CD4-positive, alpha-beta T cell treated with Interleukin-6 for 4 hours (primary cell): Measurements from ENCODE around the gene FXN.
"Not testable (repeated sequence)": the region's sequence is repeated elsewhere in the genome, so short reads cannot be mapped to it uniquely, and the experiment has no call there.

Experiments
- DNase-seq: peaks from one replicate; pipeline ENCODE4 v3.0.0-alpha.2; 2020; ENCODE audit warnings: mixed read lengths

Gene FXN

DNA sequence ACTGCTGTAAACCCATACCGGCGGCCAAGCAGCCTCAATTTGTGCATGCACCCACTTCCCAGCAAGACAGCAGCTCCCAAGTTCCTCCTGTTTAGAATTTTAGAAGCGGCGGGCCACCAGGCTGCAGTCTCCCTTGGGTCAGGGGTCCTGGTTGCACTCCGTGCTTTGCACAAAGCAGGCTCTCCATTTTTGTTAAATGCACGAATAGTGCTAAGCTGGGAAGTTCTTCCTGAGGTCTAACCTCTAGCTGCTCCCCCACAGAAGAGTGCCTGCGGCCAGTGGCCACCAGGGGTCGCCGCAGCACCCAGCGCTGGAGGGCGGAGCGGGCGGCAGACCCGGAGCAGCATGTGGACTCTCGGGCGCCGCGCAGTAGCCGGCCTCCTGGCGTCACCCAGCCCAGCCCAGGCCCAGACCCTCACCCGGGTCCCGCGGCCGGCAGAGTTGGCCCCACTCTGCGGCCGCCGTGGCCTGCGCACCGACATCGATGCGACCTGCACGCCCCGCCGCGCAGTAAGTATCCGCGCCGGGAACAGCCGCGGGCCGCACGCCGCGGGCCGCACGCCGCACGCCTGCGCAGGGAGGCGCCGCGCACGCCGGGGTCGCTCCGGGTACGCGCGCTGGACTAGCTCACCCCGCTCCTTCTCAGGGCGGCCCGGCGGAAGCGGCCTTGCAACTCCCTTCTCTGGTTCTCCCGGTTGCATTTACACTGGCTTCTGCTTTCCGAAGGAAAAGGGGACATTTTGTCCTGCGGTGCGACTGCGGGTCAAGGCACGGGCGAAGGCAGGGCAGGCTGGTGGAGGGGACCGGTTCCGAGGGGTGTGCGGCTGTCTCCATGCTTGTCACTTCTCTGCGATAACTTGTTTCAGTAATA is at the start of gene FXN:
Gene FXN, plus strand, starts transcription at position 315 of the 871 bp plus-strand sequence. Its CDS starts 31 bp downstream, at position 346.
- peak; percentile 87 for DNase-seq

DNA sequence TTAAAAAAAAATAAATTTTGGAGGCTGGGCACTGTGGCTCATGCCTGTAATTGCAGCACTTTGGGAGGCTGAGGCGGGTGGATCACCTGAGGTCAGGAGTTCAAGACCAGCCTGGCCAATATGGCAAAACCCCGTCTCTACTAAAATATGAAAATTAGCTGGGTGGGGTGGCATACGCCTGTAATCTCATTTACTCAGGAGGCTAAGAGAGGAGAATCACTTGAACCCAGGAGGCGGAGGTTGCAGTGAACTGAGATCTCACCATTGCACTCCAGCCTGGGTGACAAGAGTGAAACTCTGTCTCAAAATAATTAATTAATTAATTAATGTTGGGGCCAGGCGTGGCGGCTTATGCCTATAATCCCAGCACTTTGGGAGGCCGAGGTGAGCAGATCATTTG is 48.6 kb upstream of the FXN start:
- not testable (repeated sequence) for DNase-seq

DNA sequence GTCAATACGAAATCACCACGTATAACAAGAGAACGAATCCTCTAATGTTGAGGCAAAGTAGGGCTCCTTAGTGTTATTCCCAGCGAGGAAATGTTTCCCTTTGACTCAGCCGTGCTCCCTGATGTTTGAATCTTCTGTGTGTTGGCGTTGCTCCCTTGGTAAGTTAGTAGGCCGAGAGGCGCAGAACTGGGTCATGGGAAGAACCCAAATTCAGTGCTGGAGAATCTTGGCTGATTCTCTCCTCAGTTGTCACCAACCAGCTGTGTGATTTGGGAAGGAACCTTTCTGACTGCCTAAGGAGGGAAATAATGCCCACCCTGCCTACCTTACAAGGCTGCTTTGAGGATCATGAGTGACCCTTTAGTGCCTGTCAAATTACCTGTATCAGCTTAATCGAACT is 44.1 kb upstream of the FXN start:
- no peak for DNase-seq

DNA sequence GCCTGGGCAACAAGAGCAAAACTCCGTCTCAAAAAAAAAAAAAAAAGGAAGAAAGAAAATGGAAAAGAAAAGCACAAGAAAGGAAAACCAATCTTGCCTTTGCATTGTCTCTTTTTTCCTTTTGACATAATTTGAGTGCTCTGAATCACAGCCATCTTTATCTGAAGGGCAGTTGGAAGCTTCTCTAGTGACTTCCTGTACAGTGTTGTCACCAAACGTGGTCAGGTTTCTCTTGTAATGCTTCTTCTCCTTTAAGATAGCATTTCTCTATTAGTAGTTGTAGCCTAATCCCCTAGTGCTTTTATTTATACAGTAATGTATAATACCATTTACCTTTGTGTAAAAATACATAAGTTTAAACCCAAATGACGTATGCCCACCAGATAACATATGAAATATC is 39.8 kb upstream of the FXN start:
- DNase-seq, result no peak

GRCh38 chr9:68996462-68996861 is 39.1 kb upstream of the FXN start:
- DNase-seq, result no peak

DNA sequence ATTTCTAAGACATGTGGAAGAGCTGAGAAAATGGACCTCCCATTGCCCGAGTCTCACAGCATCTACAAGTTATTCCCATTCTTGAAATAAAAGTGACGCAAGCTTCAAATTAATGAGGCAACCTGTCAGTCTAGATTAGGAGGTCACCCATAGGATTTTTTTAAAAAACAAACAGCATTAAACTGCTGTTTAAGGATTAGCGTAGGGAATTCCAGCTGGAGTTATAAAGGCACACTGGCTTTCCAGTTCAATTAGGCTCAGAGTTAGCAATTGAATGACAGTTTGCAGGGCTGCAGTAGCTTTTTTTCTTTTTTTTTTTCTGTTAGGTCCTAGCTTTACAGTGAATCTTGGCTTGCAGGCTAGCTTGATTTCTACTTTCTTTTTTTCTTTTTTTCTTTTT is 37.9 kb upstream of the FXN start:
- no peak for DNase-seq

DNA sequence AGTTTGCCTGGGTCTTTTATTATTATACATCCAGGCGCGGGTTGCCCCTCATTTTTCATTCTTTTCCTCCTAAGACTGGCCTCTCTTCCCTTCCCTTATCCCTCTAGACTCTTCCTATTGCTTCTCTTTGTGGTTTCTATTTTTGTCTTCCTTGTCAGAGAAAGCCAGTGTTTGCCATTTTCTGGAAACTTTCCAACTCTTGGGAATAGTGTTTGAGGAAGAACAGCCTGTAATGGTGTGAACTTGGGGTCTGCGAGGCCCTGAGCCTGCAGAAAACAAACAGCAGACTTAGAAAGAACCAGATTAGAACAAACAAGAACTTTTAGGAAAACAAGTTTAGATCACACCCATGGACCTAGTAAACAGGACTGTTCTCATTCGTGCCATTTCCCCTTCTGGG is 37.2 kb upstream of the FXN start:
- DNase-seq, result no peak

DNA sequence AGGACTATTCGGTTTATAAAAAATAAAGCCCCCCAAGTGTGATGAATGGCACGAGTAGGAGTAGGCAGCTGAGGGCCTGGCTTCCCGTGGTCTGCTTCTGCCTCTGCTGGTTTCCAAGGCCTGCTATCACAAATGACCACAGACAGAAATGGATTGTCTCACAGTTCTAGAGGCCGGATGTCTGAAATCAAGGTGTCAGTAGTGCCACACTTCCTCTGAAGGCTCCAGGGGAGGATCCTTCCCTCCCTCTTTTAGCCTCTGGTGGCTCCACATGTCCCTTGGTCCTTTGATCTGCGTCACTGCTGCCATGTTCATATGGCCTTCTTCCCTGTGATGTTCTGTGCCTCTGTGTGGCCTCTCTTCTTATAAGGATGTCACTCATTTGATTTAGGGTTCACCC is 36.7 kb upstream of the FXN start:
- DNase-seq, result no peak

- peak; percentile 71 for DNase-seq
Measured at GRCh38 chr9:68999393-69000105, 36.0 kb upstream of the FXN start.

GRCh38 chr9:69001921-69002320 is 33.6 kb upstream of the FXN start:
- no peak for DNase-seq

- DNase-seq, result no peak
Measured at GRCh38 chr9:69003051-69003450, 32.5 kb upstream of the FXN start.

- DNase-seq, result no peak
Measured at GRCh38 chr9:69004836-69005235, 30.7 kb upstream of the FXN start.

GRCh38 chr9:69009708-69010107 is 25.8 kb upstream of the FXN start:
- no peak for DNase-seq

DNA sequence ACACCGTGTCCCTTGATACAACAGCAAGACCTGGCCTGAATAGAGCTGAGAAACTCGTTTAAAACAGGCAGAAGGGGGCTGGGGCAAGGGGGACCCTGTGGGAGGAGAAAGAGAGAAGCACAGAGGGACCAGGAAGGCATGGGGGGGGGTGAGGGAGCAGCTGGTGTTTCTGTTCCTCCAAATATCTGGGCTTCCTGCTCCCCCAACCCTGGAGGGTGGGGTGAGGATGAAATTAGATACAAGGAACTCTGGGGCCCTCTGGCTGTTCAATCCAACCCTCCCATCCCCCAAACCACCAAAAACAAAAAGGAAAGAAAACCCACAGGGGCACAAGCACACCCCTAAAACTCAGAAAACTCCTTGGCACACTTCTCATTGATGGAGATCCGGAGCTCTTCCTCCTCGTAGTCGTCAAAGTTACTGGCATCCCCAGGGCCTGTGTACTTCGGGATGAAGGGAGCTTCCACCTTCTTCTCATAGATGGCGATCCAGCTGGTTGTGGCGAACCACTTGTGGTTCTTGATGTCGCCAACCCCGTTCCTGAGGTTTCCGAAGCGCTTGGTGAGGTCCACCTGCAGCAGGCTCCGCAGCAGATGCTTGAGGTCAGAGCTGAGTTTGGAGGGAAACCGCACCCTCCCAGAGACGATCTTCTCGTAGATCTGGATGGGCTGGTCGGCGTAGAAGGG is 22.7 kb upstream of the FXN start:
- DNase-seq, result no peak

DNA sequence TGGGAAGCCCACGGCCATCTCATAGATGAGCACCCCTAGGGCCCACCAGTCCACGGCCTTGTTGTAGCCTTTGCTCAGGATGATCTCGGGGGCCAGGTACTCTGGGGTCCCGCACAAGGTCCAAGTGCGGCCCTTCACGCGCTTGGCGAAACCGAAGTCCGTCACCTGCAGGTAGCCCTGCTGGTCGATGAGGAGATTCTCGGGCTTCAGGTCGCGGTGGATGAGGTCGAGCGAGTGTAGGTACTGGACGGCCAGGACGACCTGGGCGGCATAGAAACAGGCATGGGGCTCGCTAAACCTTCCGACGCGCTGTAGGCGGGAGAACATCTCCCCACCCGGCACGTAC is 22.2 kb upstream of the FXN start:
- no peak for DNase-seq

DNA sequence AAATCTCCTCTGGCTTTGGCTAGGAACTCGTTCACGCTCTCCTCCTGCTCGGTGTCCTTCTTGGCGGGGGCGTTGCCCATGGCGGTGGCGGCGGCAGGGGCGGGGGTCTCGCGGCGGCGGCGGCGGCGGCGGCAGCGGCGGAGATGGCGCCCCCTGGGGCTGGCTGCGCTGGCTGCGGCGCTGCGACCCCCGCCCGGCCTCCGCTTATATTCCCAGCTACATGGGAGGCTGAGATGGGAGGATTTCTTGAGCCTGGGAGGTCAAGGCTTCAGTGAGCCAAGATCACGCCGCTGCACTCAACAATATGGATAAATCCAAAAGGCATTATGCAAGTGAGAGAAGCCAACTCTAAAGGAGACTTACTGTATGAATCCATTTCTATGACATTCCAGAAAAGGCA is 21.5 kb upstream of the FXN start, which contains the start of gene PRKACG:
Gene PRKACG, minus strand, starts transcription at position 101 of the 400 bp plus-strand sequence. Its CDS starts 21 bp downstream, at position 80.
- no peak for DNase-seq

- DNase-seq, result no peak
Measured at GRCh38 chr9:69016191-69017096, 19.1 kb upstream of the FXN start.

DNA sequence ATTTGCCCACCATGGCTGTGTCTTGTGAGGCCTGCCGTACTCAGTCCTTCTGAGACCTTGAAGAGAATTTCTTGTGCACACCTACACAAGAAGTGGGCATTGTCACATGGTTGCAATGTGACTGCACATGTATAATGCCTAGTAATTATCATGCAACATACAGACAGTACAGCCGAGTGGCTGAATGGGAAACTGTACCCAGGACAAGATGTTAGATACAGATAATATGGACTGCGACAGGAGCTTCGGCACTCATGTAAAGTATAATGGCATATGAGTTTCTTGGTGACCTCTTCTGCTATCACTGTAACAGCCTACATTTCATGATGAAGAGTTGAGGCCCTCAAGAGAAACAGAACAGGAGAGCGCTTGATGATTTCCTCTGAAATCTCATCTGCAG is 16.8 kb upstream of the FXN start:
- DNase-seq, result no peak

- peak; percentile 56 for DNase-seq
Measured at GRCh38 chr9:69019808-69020207, 15.7 kb upstream of the FXN start.

GRCh38 chr9:69020301-69021145 is 15.0 kb upstream of the FXN start:
- DNase-seq, result no peak

- DNase-seq, result no peak
Measured at GRCh38 chr9:69023650-69024049, 11.9 kb upstream of the FXN start.
